Measurements from ENCODE around the gene CMC4.

GRCh38 chrX:155056877-155057792 is 13.8 kb downstream of the CMC4 start:
- TF ChIP-seq, protein P1, sequence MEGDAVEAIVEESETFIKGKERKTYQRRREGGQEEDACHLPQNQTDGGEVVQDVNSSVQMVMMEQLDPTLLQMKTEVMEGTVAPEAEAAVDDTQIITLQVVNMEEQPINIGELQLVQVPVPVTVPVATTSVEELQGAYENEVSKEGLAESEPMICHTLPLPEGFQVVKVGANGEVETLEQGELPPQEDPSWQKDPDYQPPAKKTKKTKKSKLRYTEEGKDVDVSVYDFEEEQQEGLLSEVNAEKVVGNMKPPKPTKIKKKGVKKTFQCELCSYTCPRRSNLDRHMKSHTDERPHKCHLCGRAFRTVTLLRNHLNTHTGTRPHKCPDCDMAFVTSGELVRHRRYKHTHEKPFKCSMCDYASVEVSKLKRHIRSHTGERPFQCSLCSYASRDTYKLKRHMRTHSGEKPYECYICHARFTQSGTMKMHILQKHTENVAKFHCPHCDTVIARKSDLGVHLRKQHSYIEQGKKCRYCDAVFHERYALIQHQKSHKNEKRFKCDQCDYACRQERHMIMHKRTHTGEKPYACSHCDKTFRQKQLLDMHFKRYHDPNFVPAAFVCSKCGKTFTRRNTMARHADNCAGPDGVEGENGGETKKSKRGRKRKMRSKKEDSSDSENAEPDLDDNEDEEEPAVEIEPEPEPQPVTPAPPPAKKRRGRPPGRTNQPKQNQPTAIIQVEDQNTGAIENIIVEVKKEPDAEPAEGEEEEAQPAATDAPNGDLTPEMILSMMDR (conservative IDR thresholded peaks at IDR 0.05; ENCODE audit: low read depth, low read length): peak; percentile 81
- TF ChIP-seq EZH2 (IDR thresholded peaks at IDR 0.05; ENCODE audit: low read length, unreplicated experiment) (no peak), EZH2phosphoT487 (IDR thresholded peaks at IDR 0.05; ENCODE audit: borderline replicate concordance, low read length) (no peak)
